IMR-90 (cell line): Measurements from ENCODE around the gene FMO2. TPM values are rescaled to one million over a fixed set of nuclear protein-coding genes. Genes with fewer than 3 reads are reported as not detected.

Experiments used
- ATAC-seq: fragments of 200-7000 bp; cut with Tn5 transposase; 2 replicates; pipeline ENCODE4 v1.9.1; 2020; ENCODE audit warnings: low read depth, mild to moderate bottlenecking, moderate library complexity
- BruUV-seq: library from RNA; stranded (reverse); fragments of 400-500 nt; replicated peaks from 2 replicates; lab custom pipeline; 2021; lab: Mats Ljungman, UMichigan
- CTCF ChIA-PET: fragments of 300-600 bp; formaldehyde crosslinking; extraction: SDS; loops from one replicate; lab custom pipeline; 2021; ENCODE audit warnings: antibody characterized with exemption; lab: Yijun Ruan, JAX
- POLR2A ChIA-PET: fragments of 300-600 bp; sonication (Branson Sonifier 250); formaldehyde crosslinking; loops from one replicate; lab custom pipeline; 2022; ENCODE audit warnings: antibody characterized with exemption; ENCODE audit not compliant: unreplicated experiment; lab: Charles Lee
- DNase-seq: peaks from one replicate; pipeline ENCODE4 v3.0.0; 2013
- H2AFZ ChIP-seq: replicated peaks from 2 replicates; pipeline ENCODE3; 2013; ENCODE audit warnings: low read length, mild to moderate bottlenecking; ENCODE audit not compliant: poor library complexity
- H2AK5ac ChIP-seq: 2 replicates; pipeline ENCODE4 v1.6.1; 2013; ENCODE audit warnings: low read depth, low read length, inconsistent platforms
- H2AK9ac ChIP-seq: replicated peaks from 2 replicates; pipeline ENCODE3; 2013; ENCODE audit warnings: mild to moderate bottlenecking, low read depth, low read length, moderate library complexity; ENCODE audit not compliant: poor library complexity
- H2BK120ac ChIP-seq: 2 replicates; pipeline ENCODE4 v1.6.1; 2013; ENCODE audit warnings: low read depth, low read length, inconsistent platforms
- H2BK15ac ChIP-seq: 3 replicates; pipeline ENCODE4 v1.6.1; 2013; ENCODE audit warnings: low read depth, low read length, inconsistent platforms
- H2BK20ac ChIP-seq: 2 replicates; pipeline ENCODE4 v1.6.1; 2013; ENCODE audit warnings: low read depth, mild to moderate bottlenecking, inconsistent platforms, low read length, moderate library complexity
- H2BK5ac ChIP-seq: 2 replicates; pipeline ENCODE4 v1.6.1; 2013; ENCODE audit warnings: mild to moderate bottlenecking, low read depth, low read length, inconsistent platforms; ENCODE audit not compliant: poor library complexity, severe bottlenecking
- H3K14ac ChIP-seq: replicated peaks from 2 replicates; pipeline ENCODE4 v1.6.1; 2013; ENCODE audit warnings: low read depth, low read length, inconsistent platforms
- H3K18ac ChIP-seq: 2 replicates; pipeline ENCODE4 v1.6.1; 2013; ENCODE audit warnings: low read depth, low read length, control low read depth
- H3K23ac ChIP-seq: 2 replicates; pipeline ENCODE4 v1.6.1; 2013; ENCODE audit warnings: low read depth, low read length, inconsistent platforms
- H3K27ac ChIP-seq: 2 replicates; pipeline ENCODE4 v1.5.1; 2013; ENCODE audit warnings: mild to moderate bottlenecking, control low read depth, low read length; ENCODE audit not compliant: insufficient read depth
- H3K27me3 ChIP-seq: 2 replicates; pipeline ENCODE4 v1.6.1; 2013; ENCODE audit warnings: low read length; ENCODE audit not compliant: control insufficient read depth, insufficient read depth
- H3K36me3 ChIP-seq: 2 replicates; pipeline ENCODE4 v1.6.1; 2013; ENCODE audit warnings: low read length, mixed read lengths; ENCODE audit not compliant: control insufficient read depth, insufficient read depth
- H3K4ac ChIP-seq: 2 replicates; pipeline ENCODE4 v1.6.1; 2013; ENCODE audit warnings: low read depth, low read length, inconsistent platforms
- H3K4me1 ChIP-seq: 2 replicates; pipeline ENCODE4 v1.6.1; 2013; ENCODE audit warnings: low read length, mixed read lengths; ENCODE audit not compliant: control insufficient read depth, insufficient read depth
- H3K4me2 ChIP-seq: 2 replicates; pipeline ENCODE4 v1.6.1; 2013; ENCODE audit warnings: low read depth, mild to moderate bottlenecking, control low read depth, low read length, moderate library complexity
- H3K4me3 ChIP-seq: 2 replicates; pipeline ENCODE4 v1.5.1; 2013; ENCODE audit warnings: low read depth, mild to moderate bottlenecking, control low read depth, low read length, moderate library complexity; ENCODE audit not compliant: insufficient read depth
- H3K56ac ChIP-seq: 2 replicates; pipeline ENCODE4 v1.6.1; 2013; ENCODE audit warnings: low read length, inconsistent platforms; ENCODE audit not compliant: insufficient read depth; ENCODE audit errors: extremely low read depth
- H3K79me1 ChIP-seq, 2 experiments: 2 replicates each; pipeline ENCODE4 v1.6.1; 2013; ENCODE audit warnings: low read length in 2 of 2, inconsistent platforms in 1 of 2, low read depth in 1 of 2
- H3K9ac ChIP-seq: 2 replicates; pipeline ENCODE4 v1.6.1; 2013; ENCODE audit warnings: low read depth, low read length, control low read depth
- H3K9me1 ChIP-seq: 2 replicates; pipeline ENCODE4 v1.6.1; 2013; ENCODE audit warnings: low read length, inconsistent platforms; ENCODE audit not compliant: insufficient read depth
- H3K9me3 ChIP-seq: 2 replicates; pipeline ENCODE4 v1.6.1; 2013; ENCODE audit warnings: low read length; ENCODE audit not compliant: control insufficient read depth, insufficient read depth
- H4K20me1 ChIP-seq: 2 replicates; pipeline ENCODE4 v1.6.1; 2013; ENCODE audit warnings: low read length, inconsistent platforms; ENCODE audit not compliant: insufficient read depth
- H4K5ac ChIP-seq: 2 replicates; pipeline ENCODE4 v1.6.1; 2013; ENCODE audit warnings: mild to moderate bottlenecking, low read depth, low read length, control low read depth
- H4K8ac ChIP-seq, 2 experiments: 2 replicates each; pipeline ENCODE4 v1.6.1; 2013; ENCODE audit warnings: low read depth in 2 of 2, low read length in 2 of 2, control low read depth in 1 of 2, inconsistent platforms in 1 of 2
- H4K91ac ChIP-seq: 2 replicates; pipeline ENCODE4 v1.6.1; 2013; ENCODE audit warnings: low read depth, low read length, inconsistent platforms; ENCODE audit not compliant: insufficient read depth
- BHLHE40 ChIP-seq: fragments of 150-350 bp; IDR thresholded peaks from 2 replicates; pipeline ENCODE4 v1.6.1; 2016; ENCODE audit warnings: mild to moderate bottlenecking, low read depth, low read length
- CEBPB ChIP-seq: IDR thresholded peaks from 2 replicates; pipeline ENCODE4 v1.6.1; 2012; ENCODE audit warnings: low read depth, low read length, improper control_type of control experiment
- CHD1 ChIP-seq: IDR thresholded peaks from 2 replicates; pipeline ENCODE4 v1.6.1; 2012; ENCODE audit warnings: low read depth, low read length, improper control_type of control experiment
- FOS ChIP-seq: fragments of 150-350 bp; IDR thresholded peaks from 2 replicates; pipeline ENCODE4 v1.6.1; 2016; ENCODE audit warnings: low read depth, low read length
- MAFK ChIP-seq: IDR thresholded peaks from 2 replicates; pipeline ENCODE4 v1.6.1; 2012; ENCODE audit warnings: low read depth, low read length, improper control_type of control experiment
- MAZ ChIP-seq: IDR thresholded peaks from 2 replicates; pipeline ENCODE4 v1.6.1; 2012; ENCODE audit warnings: low read depth, mild to moderate bottlenecking, low read length, improper control_type of control experiment, moderate library complexity, borderline replicate concordance
- MXI1 ChIP-seq: IDR thresholded peaks from 2 replicates; pipeline ENCODE4 v1.6.1; 2012; ENCODE audit warnings: low read depth, mild to moderate bottlenecking, low read length, moderate library complexity, borderline replicate concordance
- NFE2L2 ChIP-seq: fragments of 150-350 bp; IDR thresholded peaks from 2 replicates; pipeline ENCODE4 v1.6.1; 2016; ENCODE audit warnings: low read depth, mild to moderate bottlenecking, low read length
- POLR2A ChIP-seq: IDR thresholded peaks from 2 replicates; pipeline ENCODE4 v1.6.1; 2012; ENCODE audit warnings: mild to moderate bottlenecking, low read depth, low read length
- RAD21 ChIP-seq: IDR thresholded peaks from 2 replicates; pipeline ENCODE4 v1.6.1; 2012; ENCODE audit warnings: low read length, improper control_type of control experiment
- RCOR1 ChIP-seq: IDR thresholded peaks from 2 replicates; pipeline ENCODE4 v1.6.1; 2012; ENCODE audit warnings: mild to moderate bottlenecking, low read length, improper control_type of control experiment; ENCODE audit not compliant: insufficient replicate concordance
- RFX5 ChIP-seq: IDR thresholded peaks from 2 replicates; pipeline ENCODE4 v1.8.0; 2012; ENCODE audit warnings: low read depth, mild to moderate bottlenecking, low read length, moderate library complexity
- SMC3 ChIP-seq: fragments of 150-350 bp; IDR thresholded peaks from 2 replicates; pipeline ENCODE4 v1.6.1; 2016; ENCODE audit warnings: low read depth, mild to moderate bottlenecking, antibody characterized with exemption, low read length, moderate library complexity
- dilution Hi-C: fragments of 300-500 bp; cut with HindIII; formaldehyde crosslinking; loops from one replicate; pipeline ENCODE4 v1.14.3; 2018; ENCODE audit warnings: low sequenced_read_pairs; ENCODE audit not compliant: unreplicated experiment
- in situ Hi-C: fragments of 300-500 bp; cut with MboI; formaldehyde crosslinking; loops from 3 replicates; pipeline ENCODE4 v1.14.3; 2019; ENCODE audit warnings: low sequenced_read_pairs, inconsistent platforms, mixed read lengths
- intact Hi-C: fragments of 100-400 bp; cut with micrococcal nuclease; formaldehyde crosslinking; loops from 2 replicates; pipeline ENCODE4 v1.10.0; 2022
- polyA plus RNA-seq, 3 experiments: library from polyadenylated mRNA; depleted of rRNA; stranded (reverse); fragments of >200 nt; gene quantifications; 2 replicates each; pipeline ENCODE4 v1.2.3, GENCODE V29; 2012; ENCODE audit warnings: low replicate concordance in 1 of 3
- total RNA-seq: library from RNA; depleted of rRNA; stranded (reverse); fragments of >200 nt; gene quantifications from 2 replicates; pipeline ENCODE4 v1.2.3, GENCODE V29; 2012
- TF ChIP-seq, protein P1 (sequence below): conservative IDR thresholded peaks from 2 replicates; pipeline ENCODE4 v1.5.1; 2012; ENCODE audit warnings: mild to moderate bottlenecking, low read depth, low read length, improper control_type of control experiment
- TF ChIP-seq, protein P2 (sequence below): fragments of 150-350 bp; IDR thresholded peaks from 2 replicates; pipeline ENCODE4 v1.6.1; 2017; ENCODE audit warnings: mild to moderate bottlenecking, antibody characterized with exemption, low read length, low read depth
- TF ChIP-seq, protein P3 (sequence below): fragments of 150-350 bp; IDR thresholded peaks from 2 replicates; pipeline ENCODE4 v1.6.1; 2016; ENCODE audit warnings: low read depth, mild to moderate bottlenecking, low read length, moderate library complexity, borderline replicate concordance

Gene FMO2
- total and polyA plus RNA-seq, 2 of the 4 experiments (the other 2 are of a cell fraction): under 0.01 to 0.05 TPM

DNA sequence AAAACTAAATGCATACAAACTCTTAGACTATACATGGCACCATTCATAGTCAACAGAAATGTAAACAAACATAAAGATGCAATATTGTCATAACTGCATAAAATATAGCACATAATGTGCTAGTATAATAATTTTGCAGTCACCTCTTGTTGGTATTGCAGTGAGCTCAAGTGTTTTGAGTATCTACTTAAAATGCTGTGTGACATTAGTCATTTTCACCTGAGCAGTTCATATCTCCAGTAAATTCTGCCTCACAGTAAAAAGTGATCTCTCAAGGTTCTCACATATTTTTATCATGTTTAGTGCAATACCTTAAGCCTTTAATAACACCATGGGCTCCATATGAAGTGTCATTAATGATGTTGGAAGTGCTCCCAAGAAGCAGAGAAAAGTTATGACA, 29.6 kb upstream of the FMO2 start:
- H2AK5ac ChIP-seq: no peak overlapping the region
- no peak overlapping the region for H3K56ac ChIP-seq
- no peaks in the 10 kb centered on the region for H3K79me1 ChIP-seq
- no peaks in the 10 kb centered on the region for H3K9me1 ChIP-seq
- H3K27me3 ChIP-seq: no peaks in the 10 kb centered on the region
- ChIA-PET POLR2A (interaction anchor here (0.7 kb wide), 1 partner anchor 1295 kb away, joined by 4 read pairs; no protein-coding TSS in a partner anchor), CTCF (interaction anchor here (0.6 kb wide), 1 partner anchor 17 kb away, joined by 6 read pairs; no protein-coding TSS in a partner anchor)
- no peak overlapping the region for H2AFZ ChIP-seq
- H4K5ac ChIP-seq: no peak overlapping the region
- no peak overlapping the region for H3K14ac ChIP-seq
- H3K9ac ChIP-seq: no peak overlapping the region
- no peak overlapping the region for H2BK120ac ChIP-seq
- DNase-seq (no peak), ATAC-seq (no peak)
- no TSS peak for BruUV-seq
- no peak overlapping the region for H3K27ac ChIP-seq
- no peaks in the 10 kb centered on the region for H3K36me3 ChIP-seq
- H3K4me2 ChIP-seq: no peak overlapping the region
- no peak overlapping the region for H3K23ac ChIP-seq
- no peak overlapping the region for H2BK15ac ChIP-seq
- H2BK5ac ChIP-seq: no peak overlapping the region
- no peaks in the 10 kb centered on the region; the same call in 1 of the 2 replicates for H3K9me3 ChIP-seq
- H3K4me1 ChIP-seq: peaks cover 4% of the 10 kb centered on the region; the same call in 1 of the 2 replicates
- no peak overlapping the region for H3K4me3 ChIP-seq
- dilution Hi-C loops (no loop called here), intact Hi-C loops (no loop called here), in situ Hi-C loops (no loop called here)
- H4K91ac ChIP-seq: no peak overlapping the region
- TF ChIP-seq MAFK: no peak
- TF ChIP-seq MAZ: no peak
- TF ChIP-seq BHLHE40: no peak
- no peak for TF ChIP-seq NFE2L2
- no peak for TF ChIP-seq POLR2A
- no peak for TF ChIP-seq FOS
- no peak for TF ChIP-seq RCOR1
- no peak for TF ChIP-seq CHD1
- TF ChIP-seq CEBPB: no peak
- TF ChIP-seq SMC3: no peak
- TF ChIP-seq MXI1: no peak
- TF ChIP-seq, protein P1, sequence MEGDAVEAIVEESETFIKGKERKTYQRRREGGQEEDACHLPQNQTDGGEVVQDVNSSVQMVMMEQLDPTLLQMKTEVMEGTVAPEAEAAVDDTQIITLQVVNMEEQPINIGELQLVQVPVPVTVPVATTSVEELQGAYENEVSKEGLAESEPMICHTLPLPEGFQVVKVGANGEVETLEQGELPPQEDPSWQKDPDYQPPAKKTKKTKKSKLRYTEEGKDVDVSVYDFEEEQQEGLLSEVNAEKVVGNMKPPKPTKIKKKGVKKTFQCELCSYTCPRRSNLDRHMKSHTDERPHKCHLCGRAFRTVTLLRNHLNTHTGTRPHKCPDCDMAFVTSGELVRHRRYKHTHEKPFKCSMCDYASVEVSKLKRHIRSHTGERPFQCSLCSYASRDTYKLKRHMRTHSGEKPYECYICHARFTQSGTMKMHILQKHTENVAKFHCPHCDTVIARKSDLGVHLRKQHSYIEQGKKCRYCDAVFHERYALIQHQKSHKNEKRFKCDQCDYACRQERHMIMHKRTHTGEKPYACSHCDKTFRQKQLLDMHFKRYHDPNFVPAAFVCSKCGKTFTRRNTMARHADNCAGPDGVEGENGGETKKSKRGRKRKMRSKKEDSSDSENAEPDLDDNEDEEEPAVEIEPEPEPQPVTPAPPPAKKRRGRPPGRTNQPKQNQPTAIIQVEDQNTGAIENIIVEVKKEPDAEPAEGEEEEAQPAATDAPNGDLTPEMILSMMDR: no peak
- no peak for TF ChIP-seq RFX5
- TF ChIP-seq, protein P2, sequence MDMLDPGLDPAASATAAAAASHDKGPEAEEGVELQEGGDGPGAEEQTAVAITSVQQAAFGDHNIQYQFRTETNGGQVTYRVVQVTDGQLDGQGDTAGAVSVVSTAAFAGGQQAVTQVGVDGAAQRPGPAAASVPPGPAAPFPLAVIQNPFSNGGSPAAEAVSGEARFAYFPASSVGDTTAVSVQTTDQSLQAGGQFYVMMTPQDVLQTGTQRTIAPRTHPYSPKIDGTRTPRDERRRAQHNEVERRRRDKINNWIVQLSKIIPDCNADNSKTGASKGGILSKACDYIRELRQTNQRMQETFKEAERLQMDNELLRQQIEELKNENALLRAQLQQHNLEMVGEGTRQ: no peak
- no peak for TF ChIP-seq RAD21
- TF ChIP-seq, protein P3, sequence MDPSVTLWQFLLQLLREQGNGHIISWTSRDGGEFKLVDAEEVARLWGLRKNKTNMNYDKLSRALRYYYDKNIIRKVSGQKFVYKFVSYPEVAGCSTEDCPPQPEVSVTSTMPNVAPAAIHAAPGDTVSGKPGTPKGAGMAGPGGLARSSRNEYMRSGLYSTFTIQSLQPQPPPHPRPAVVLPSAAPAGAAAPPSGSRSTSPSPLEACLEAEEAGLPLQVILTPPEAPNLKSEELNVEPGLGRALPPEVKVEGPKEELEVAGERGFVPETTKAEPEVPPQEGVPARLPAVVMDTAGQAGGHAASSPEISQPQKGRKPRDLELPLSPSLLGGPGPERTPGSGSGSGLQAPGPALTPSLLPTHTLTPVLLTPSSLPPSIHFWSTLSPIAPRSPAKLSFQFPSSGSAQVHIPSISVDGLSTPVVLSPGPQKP: no peak
- H3K18ac ChIP-seq: no peak overlapping the region
- H3K4ac ChIP-seq: no peak overlapping the region
- no peak overlapping the region for H2BK20ac ChIP-seq
- no peaks in the 10 kb centered on the region for H4K20me1 ChIP-seq
- no peak overlapping the region for H2AK9ac ChIP-seq
- no peak overlapping the region for H4K8ac ChIP-seq
